Neural progenitor cell (in vitro differentiated cells): ENCODE results near the gene ZFPL1.

Experiments
- EZH2 ChIP-seq: fragments of 200-600 bp; sonication (generic); IDR thresholded peaks from 2 replicates; pipeline ENCODE4 v1.6.1; 2017; ENCODE audit warnings: antibody characterized with exemption, mild to moderate bottlenecking, moderate library complexity
- EZH2phosphoT487 ChIP-seq: fragments of 200-600 bp; sonication (generic); IDR thresholded peaks from 2 replicates; pipeline ENCODE4 v1.6.1; 2017; ENCODE audit warnings: antibody characterized with exemption
- TF ChIP-seq, protein P1 (sequence below): fragments of 200-600 bp; sonication (generic); IDR thresholded peaks from 2 replicates; pipeline ENCODE4 v1.5.1; 2017; ENCODE audit warnings: antibody characterized with exemption, mild to moderate bottlenecking

- TF ChIP-seq, protein P1, sequence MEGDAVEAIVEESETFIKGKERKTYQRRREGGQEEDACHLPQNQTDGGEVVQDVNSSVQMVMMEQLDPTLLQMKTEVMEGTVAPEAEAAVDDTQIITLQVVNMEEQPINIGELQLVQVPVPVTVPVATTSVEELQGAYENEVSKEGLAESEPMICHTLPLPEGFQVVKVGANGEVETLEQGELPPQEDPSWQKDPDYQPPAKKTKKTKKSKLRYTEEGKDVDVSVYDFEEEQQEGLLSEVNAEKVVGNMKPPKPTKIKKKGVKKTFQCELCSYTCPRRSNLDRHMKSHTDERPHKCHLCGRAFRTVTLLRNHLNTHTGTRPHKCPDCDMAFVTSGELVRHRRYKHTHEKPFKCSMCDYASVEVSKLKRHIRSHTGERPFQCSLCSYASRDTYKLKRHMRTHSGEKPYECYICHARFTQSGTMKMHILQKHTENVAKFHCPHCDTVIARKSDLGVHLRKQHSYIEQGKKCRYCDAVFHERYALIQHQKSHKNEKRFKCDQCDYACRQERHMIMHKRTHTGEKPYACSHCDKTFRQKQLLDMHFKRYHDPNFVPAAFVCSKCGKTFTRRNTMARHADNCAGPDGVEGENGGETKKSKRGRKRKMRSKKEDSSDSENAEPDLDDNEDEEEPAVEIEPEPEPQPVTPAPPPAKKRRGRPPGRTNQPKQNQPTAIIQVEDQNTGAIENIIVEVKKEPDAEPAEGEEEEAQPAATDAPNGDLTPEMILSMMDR: no peak
- TF ChIP-seq EZH2phosphoT487 (no peak), EZH2 (no peak)
Observed at GRCh38 chr11:65128182-65129145, 44.4 kb downstream of the ZFPL1 start.
